ENCODE results near the gene CCSER1.

The CCSER1 gene

DNA sequence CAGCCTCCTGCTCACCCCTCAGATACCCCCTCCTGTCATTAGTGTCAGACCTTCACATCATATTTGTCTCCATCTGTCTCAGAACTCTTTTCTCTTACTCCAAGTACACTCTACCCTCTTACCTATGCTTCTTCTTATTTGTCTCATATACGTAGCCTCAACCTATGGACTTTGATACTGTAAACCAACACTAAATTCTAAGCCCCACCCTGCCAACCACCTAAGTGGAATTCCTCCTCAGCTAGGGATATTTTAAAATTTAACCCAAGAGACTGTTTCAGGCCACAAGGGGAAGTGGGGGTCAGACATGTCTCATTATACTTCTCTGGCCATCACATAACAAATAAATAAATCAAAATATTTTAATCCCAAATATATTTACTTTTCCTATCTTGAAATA is 1398.4 kb downstream of the CCSER1 start:
- DNase-seq: no peak
- Histone ChIP-seq H3K36me3 (no peaks in the 10 kb centered on the region), H3K9me3 (no peaks in the 10 kb centered on the region), H3K4me1 (no peaks in the 10 kb centered on the region), H3K27me3 (no peaks in the 10 kb centered on the region), H3K4me3 (ENCODE audit: low read depth, low read length) (no peak overlapping the region)
- no peak for TF ChIP-seq CTCF (IDR thresholded peaks at IDR 0.05; ENCODE audit: low read depth, low read length)

GRCh38 chr4:91527056-91527455 is 1399.9 kb downstream of the CCSER1 start:
- no peaks in the 10 kb centered on the region for H3K4me1 ChIP-seq
- H3K27me3 ChIP-seq: no peaks in the 10 kb centered on the region
- no peak overlapping the region for H3K4me3 ChIP-seq (ENCODE audit: low read depth, low read length)
- TF ChIP-seq CTCF (IDR thresholded peaks at IDR 0.05; ENCODE audit: low read depth, low read length): no peak
- DNase-seq: no peak
- no peaks in the 10 kb centered on the region for H3K36me3 ChIP-seq
- H3K9me3 ChIP-seq: no peaks in the 10 kb centered on the region

DNA sequence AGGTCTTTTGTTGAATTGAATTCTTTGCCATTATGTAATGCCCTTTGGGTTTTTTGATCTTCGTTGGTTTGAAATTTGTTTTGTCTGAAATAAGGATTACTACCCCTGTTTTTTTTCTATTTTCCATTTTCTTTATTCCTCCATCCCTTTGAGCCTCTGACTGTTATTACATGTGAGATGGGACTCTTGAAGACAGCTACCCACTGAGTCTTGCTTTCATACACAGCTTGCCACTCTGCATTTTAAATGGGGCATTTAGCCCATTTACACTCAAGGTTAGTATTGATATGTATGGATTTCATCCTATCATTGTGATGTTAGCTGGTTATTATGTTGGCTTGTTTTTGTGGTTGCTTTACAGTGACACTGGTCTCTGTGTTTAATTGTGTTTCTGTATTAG is 1440.4 kb downstream of the CCSER1 start:
- Histone ChIP-seq H3K27me3 (no peaks in the 10 kb centered on the region), H3K4me3 (ENCODE audit: low read depth, low read length) (no peak overlapping the region), H3K4me1 (no peaks in the 10 kb centered on the region), H3K36me3 (no peaks in the 10 kb centered on the region), H3K9me3 (no peaks in the 10 kb centered on the region; the same call in 1 of the 2 replicates)
- no peak for DNase-seq
- TF ChIP-seq CTCF (IDR thresholded peaks at IDR 0.05; ENCODE audit: low read depth, low read length): no peak

DNA sequence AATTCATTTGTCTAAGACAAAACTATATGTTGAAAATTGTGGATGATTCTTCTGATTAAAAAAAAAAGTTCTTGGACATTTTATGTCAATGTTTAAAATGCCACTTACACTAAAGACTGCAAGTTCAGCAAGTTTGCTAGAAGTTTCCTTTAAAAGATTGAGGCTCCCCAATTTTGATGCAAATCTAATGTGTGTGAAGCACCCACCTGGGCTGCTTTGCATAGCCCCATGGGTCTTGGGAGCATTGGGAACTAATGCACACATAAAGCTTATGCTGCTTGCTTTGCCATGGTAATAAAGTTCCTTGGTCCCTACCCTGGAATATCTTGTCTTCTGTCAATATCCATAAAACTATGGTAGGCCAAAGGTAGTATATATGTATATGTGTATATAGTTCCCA is 1450.7 kb downstream of the CCSER1 start:
- H3K27me3 ChIP-seq: no peaks in the 10 kb centered on the region
- H3K4me1 ChIP-seq: no peaks in the 10 kb centered on the region
- no peak for TF ChIP-seq CTCF (IDR thresholded peaks at IDR 0.05; ENCODE audit: low read depth, low read length)
- no peaks in the 10 kb centered on the region for H3K9me3 ChIP-seq
- DNase-seq: no peak
- no peak overlapping the region for H3K4me3 ChIP-seq (ENCODE audit: low read depth, low read length)
- no peaks in the 10 kb centered on the region for H3K36me3 ChIP-seq

- no peak for TF ChIP-seq CTCF (IDR thresholded peaks at IDR 0.05; ENCODE audit: low read depth, low read length)
- H3K9me3 ChIP-seq: no peaks in the 10 kb centered on the region
- H3K36me3 ChIP-seq: no peaks in the 10 kb centered on the region
- no peaks in the 10 kb centered on the region for H3K27me3 ChIP-seq
- no peaks in the 10 kb centered on the region for H3K4me1 ChIP-seq
- DNase-seq: no peak
- no peak overlapping the region for H3K4me3 ChIP-seq (ENCODE audit: low read depth, low read length)
These were observed 1463.1 kb downstream of the CCSER1 start for GRCh38 chr4:91590260-91590659.

DNA sequence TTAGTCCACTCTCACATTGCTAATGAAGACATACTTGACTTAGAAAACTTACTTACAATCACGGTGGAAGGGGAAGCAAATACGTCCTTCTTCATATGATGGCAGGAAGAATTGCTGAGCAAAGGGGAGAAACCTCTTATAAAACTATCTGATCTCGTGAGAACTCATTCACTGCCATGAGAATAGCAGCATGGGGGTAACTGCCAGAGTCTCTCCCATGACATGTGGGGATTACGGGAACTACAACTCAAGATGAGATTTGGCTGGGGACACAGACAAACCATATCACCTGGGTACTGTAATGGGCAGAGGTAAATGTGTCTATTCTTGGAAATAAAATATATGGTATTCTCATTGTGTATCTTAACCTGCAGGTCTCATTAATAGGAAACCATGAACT is 1464.9 kb downstream of the CCSER1 start:
- no peaks in the 10 kb centered on the region for H3K27me3 ChIP-seq
- no peak for DNase-seq
- no peaks in the 10 kb centered on the region for H3K9me3 ChIP-seq
- no peak for TF ChIP-seq CTCF (IDR thresholded peaks at IDR 0.05; ENCODE audit: low read depth, low read length)
- H3K4me1 ChIP-seq: no peaks in the 10 kb centered on the region
- H3K4me3 ChIP-seq (ENCODE audit: low read depth, low read length): no peak overlapping the region
- no peaks in the 10 kb centered on the region for H3K36me3 ChIP-seq

All from BE2C (cell line).